WTC11 (cell line): ENCODE data around the gene CELF2. TPM values are rescaled to one million over a fixed set of nuclear protein-coding genes. Genes with fewer than 3 reads are reported as not detected.

Experiments used
- ATF1 ChIP-seq: sonication (generic); formaldehyde crosslinking; IDR thresholded peaks from 2 replicates; pipeline ENCODE4 v1.8.1; 2023; ENCODE audit warnings: mild to moderate bottlenecking, moderate library complexity, missing genetic modification reagents
- CREB1 ChIP-seq: sonication (generic); formaldehyde crosslinking; IDR thresholded peaks from 2 replicates; pipeline ENCODE4 v1.8.0; 2023; ENCODE audit warnings: mild to moderate bottlenecking, missing genetic modification reagents
- ETV6 ChIP-seq: sonication (generic); formaldehyde crosslinking; IDR thresholded peaks from 2 replicates; pipeline ENCODE4 v1.8.1; 2022; ENCODE audit warnings: mild to moderate bottlenecking, missing genetic modification reagents
- FOXP1 ChIP-seq: sonication (generic); formaldehyde crosslinking; IDR thresholded peaks from 2 replicates; pipeline ENCODE4 v1.8.0; 2022; ENCODE audit warnings: missing genetic modification reagents, mild to moderate bottlenecking, moderate library complexity, borderline replicate concordance
- GTF2I ChIP-seq: fragments of 250-450 bp; sonication (Bioruptor Pico); conservative IDR thresholded peaks from 2 replicates; pipeline ENCODE4 v1.4.0; 2021; ENCODE audit warnings: mild to moderate bottlenecking
- JAZF1 ChIP-seq: fragments of 250-450 bp; sonication (Bioruptor Pico); IDR thresholded peaks from 2 replicates; pipeline ENCODE4 v1.9.0; 2021; ENCODE audit warnings: moderate library complexity, mild to moderate bottlenecking, inconsistent platforms
- JUN ChIP-seq: sonication (generic); formaldehyde crosslinking; IDR thresholded peaks from 2 replicates; pipeline ENCODE4 v1.8.0; 2023; ENCODE audit warnings: mild to moderate bottlenecking, missing genetic modification reagents
- NFYB ChIP-seq: sonication (generic); formaldehyde crosslinking; conservative IDR thresholded peaks from 2 replicates; pipeline ENCODE4 v1.8.0; 2022; ENCODE audit warnings: low read depth, missing genetic modification reagents
- NR2C2 ChIP-seq: sonication (generic); formaldehyde crosslinking; IDR thresholded peaks from 2 replicates; pipeline ENCODE4 v1.8.0; 2022; ENCODE audit warnings: mild to moderate bottlenecking, missing genetic modification reagents
- SMAD3 ChIP-seq: sonication (generic); formaldehyde crosslinking; IDR thresholded peaks from 2 replicates; pipeline ENCODE4 v1.8.0; 2022; ENCODE audit warnings: missing genetic modification reagents, mild to moderate bottlenecking, borderline replicate concordance
- TEAD1 ChIP-seq: sonication (generic); formaldehyde crosslinking; IDR thresholded peaks from 2 replicates; pipeline ENCODE4 v1.8.0; 2022; ENCODE audit warnings: mild to moderate bottlenecking, missing genetic modification reagents
- TEAD4 ChIP-seq: sonication (generic); formaldehyde crosslinking; IDR thresholded peaks from 2 replicates; pipeline ENCODE4 v1.8.0; 2022; ENCODE audit warnings: mild to moderate bottlenecking, missing genetic modification reagents
- ZNF219 ChIP-seq: sonication (generic); formaldehyde crosslinking; IDR thresholded peaks from 2 replicates; pipeline ENCODE4 v1.8.0; 2023; ENCODE audit warnings: missing genetic modification reagents, mild to moderate bottlenecking, borderline replicate concordance
- ZNF317 ChIP-seq: sonication (generic); formaldehyde crosslinking; IDR thresholded peaks from 2 replicates; pipeline ENCODE4 v1.8.1; 2023; ENCODE audit warnings: low read depth, mild to moderate bottlenecking, moderate library complexity, missing genetic modification reagents, borderline replicate concordance
- ZNF423 ChIP-seq: fragments of 250-450 bp; sonication (Bioruptor Pico); IDR thresholded peaks from 2 replicates; pipeline ENCODE4 v2.1.2; 2022; ENCODE audit warnings: mild to moderate bottlenecking, moderate library complexity
- total RNA-seq: library from RNA; stranded (reverse); gene quantifications from 3 replicates; pipeline ENCODE4 v1.2.3, GENCODE V29; 2021
- TF ChIP-seq, protein P1 (sequence below): sonication (generic); formaldehyde crosslinking; IDR thresholded peaks from 2 replicates; pipeline ENCODE4 v1.8.0; 2023; ENCODE audit warnings: missing genetic modification reagents, mild to moderate bottlenecking, borderline replicate concordance
- TF ChIP-seq, protein P2 (sequence below): fragments of 200-600 bp; IDR thresholded peaks from 2 replicates; pipeline ENCODE4 v1.8.0; 2022; ENCODE audit warnings: antibody characterized with exemption
- TF ChIP-seq, protein P3 (sequence below): sonication (generic); formaldehyde crosslinking; IDR thresholded peaks from 2 replicates; pipeline ENCODE4 v1.8.1; 2023; ENCODE audit warnings: mild to moderate bottlenecking, missing genetic modification reagents, moderate library complexity
- TF ChIP-seq, protein P4 (sequence below): sonication (generic); formaldehyde crosslinking; IDR thresholded peaks from 2 replicates; pipeline ENCODE4 v1.8.0; 2022; ENCODE audit warnings: missing genetic modification reagents
- TF ChIP-seq, protein P5 (sequence below): sonication (generic); formaldehyde crosslinking; IDR thresholded peaks from 2 replicates; pipeline ENCODE4 v1.8.0; 2022; ENCODE audit warnings: mild to moderate bottlenecking, missing genetic modification reagents
- TF ChIP-seq, protein P6 (sequence below): sonication (generic); formaldehyde crosslinking; conservative IDR thresholded peaks from 2 replicates; pipeline ENCODE4 v1.8.1; 2023; ENCODE audit warnings: mild to moderate bottlenecking, low read depth, missing genetic modification reagents, moderate library complexity
- TF ChIP-seq, protein P7 (sequence below): sonication (generic); formaldehyde crosslinking; IDR thresholded peaks from 2 replicates; pipeline ENCODE4 v1.8.1; 2023; ENCODE audit warnings: mild to moderate bottlenecking, missing genetic modification reagents

CELF2 gene
- total RNA-seq, 1 experiment from 2014 or later = 24.6 TPM

DNA sequence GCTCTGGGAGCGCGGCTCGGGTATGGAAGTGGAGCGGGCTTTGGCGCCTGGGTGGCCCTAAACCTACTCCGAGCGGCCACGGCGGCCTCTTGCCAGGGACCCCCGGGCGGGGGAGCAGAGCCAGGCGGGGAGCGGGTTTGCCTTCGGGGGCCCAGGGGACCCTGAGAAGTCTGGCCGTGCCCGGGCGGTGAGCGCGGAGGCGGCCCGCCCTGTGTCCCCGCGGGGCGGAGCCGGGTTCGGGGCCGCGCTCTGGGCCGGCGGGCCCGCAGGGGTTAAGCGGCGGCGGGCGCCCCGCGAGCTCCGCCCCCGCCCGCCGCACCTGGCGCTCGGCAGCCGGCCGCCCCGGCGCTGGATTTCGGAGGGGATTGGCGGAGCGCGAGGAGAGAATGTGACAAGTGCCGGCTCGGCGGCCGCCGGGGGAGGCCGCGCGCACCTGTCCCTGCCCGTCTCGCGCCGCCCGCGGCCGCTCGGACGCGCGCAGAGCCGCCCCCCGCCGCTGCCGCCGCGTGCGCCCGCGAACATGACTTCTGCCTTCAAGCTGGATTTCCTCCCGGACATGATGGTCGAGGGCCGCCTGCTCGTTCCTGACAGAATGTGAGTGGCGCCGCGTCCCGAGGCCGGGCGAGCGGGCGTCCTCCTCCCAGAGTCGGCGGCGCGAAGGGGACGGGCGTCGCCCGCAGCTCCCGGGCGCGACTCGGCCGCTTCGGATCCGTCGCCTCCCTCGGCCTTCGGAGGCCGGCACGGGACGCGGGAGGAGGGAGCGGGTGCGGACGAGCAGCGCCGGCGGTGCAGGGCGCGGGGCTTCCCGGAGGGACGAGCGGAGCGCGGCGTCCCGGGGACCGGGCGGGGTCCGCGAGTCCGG lies at the start of gene CELF2 (continued):
- TF ChIP-seq, protein P1, sequence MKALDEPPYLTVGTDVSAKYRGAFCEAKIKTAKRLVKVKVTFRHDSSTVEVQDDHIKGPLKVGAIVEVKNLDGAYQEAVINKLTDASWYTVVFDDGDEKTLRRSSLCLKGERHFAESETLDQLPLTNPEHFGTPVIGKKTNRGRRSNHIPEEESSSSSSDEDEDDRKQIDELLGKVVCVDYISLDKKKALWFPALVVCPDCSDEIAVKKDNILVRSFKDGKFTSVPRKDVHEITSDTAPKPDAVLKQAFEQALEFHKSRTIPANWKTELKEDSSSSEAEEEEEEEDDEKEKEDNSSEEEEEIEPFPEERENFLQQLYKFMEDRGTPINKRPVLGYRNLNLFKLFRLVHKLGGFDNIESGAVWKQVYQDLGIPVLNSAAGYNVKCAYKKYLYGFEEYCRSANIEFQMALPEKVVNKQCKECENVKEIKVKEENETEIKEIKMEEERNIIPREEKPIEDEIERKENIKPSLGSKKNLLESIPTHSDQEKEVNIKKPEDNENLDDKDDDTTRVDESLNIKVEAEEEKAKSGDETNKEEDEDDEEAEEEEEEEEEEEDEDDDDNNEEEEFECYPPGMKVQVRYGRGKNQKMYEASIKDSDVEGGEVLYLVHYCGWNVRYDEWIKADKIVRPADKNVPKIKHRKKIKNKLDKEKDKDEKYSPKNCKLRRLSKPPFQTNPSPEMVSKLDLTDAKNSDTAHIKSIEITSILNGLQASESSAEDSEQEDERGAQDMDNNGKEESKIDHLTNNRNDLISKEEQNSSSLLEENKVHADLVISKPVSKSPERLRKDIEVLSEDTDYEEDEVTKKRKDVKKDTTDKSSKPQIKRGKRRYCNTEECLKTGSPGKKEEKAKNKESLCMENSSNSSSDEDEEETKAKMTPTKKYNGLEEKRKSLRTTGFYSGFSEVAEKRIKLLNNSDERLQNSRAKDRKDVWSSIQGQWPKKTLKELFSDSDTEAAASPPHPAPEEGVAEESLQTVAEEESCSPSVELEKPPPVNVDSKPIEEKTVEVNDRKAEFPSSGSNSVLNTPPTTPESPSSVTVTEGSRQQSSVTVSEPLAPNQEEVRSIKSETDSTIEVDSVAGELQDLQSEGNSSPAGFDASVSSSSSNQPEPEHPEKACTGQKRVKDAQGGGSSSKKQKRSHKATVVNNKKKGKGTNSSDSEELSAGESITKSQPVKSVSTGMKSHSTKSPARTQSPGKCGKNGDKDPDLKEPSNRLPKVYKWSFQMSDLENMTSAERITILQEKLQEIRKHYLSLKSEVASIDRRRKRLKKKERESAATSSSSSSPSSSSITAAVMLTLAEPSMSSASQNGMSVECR (CRISPR knock-in tag) = peak; percentile 46; the same call in 1 of the 2 replicates
- TF ChIP-seq, protein P2, sequence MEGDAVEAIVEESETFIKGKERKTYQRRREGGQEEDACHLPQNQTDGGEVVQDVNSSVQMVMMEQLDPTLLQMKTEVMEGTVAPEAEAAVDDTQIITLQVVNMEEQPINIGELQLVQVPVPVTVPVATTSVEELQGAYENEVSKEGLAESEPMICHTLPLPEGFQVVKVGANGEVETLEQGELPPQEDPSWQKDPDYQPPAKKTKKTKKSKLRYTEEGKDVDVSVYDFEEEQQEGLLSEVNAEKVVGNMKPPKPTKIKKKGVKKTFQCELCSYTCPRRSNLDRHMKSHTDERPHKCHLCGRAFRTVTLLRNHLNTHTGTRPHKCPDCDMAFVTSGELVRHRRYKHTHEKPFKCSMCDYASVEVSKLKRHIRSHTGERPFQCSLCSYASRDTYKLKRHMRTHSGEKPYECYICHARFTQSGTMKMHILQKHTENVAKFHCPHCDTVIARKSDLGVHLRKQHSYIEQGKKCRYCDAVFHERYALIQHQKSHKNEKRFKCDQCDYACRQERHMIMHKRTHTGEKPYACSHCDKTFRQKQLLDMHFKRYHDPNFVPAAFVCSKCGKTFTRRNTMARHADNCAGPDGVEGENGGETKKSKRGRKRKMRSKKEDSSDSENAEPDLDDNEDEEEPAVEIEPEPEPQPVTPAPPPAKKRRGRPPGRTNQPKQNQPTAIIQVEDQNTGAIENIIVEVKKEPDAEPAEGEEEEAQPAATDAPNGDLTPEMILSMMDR = no peak
- TF ChIP-seq, protein P3, sequence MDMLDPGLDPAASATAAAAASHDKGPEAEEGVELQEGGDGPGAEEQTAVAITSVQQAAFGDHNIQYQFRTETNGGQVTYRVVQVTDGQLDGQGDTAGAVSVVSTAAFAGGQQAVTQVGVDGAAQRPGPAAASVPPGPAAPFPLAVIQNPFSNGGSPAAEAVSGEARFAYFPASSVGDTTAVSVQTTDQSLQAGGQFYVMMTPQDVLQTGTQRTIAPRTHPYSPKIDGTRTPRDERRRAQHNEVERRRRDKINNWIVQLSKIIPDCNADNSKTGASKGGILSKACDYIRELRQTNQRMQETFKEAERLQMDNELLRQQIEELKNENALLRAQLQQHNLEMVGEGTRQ = 0 out of 2 replicates have a peak, but pooled peaks have one; percentile 19
- no peak for TF ChIP-seq ETV6
- TF ChIP-seq ZNF317 = no peak
- no peak for TF ChIP-seq CREB1 (CRISPR knock-in tag)
- TF ChIP-seq, protein P4, sequence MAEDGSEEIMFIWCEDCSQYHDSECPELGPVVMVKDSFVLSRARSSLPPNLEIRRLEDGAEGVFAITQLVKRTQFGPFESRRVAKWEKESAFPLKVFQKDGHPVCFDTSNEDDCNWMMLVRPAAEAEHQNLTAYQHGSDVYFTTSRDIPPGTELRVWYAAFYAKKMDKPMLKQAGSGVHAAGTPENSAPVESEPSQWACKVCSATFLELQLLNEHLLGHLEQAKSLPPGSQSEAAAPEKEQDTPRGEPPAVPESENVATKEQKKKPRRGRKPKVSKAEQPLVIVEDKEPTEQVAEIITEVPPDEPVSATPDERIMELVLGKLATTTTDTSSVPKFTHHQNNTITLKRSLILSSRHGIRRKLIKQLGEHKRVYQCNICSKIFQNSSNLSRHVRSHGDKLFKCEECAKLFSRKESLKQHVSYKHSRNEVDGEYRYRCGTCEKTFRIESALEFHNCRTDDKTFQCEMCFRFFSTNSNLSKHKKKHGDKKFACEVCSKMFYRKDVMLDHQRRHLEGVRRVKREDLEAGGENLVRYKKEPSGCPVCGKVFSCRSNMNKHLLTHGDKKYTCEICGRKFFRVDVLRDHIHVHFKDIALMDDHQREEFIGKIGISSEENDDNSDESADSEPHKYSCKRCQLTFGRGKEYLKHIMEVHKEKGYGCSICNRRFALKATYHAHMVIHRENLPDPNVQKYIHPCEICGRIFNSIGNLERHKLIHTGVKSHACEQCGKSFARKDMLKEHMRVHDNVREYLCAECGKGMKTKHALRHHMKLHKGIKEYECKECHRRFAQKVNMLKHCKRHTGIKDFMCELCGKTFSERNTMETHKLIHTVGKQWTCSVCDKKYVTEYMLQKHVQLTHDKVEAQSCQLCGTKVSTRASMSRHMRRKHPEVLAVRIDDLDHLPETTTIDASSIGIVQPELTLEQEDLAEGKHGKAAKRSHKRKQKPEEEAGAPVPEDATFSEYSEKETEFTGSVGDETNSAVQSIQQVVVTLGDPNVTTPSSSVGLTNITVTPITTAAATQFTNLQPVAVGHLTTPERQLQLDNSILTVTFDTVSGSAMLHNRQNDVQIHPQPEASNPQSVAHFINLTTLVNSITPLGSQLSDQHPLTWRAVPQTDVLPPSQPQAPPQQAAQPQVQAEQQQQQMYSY = peak; percentile 89
- TF ChIP-seq NFYB (CRISPR knock-in tag) = no peak
- no peak for TF ChIP-seq GTF2I (CRISPR knock-in tag)
- TF ChIP-seq SMAD3 (CRISPR knock-in tag) = no peak
- TF ChIP-seq ZNF423 (CRISPR knock-in tag) = no peak
- TF ChIP-seq FOXP1 (CRISPR knock-in tag) = no peak
- TF ChIP-seq ZNF219 (CRISPR knock-in tag) = no peak
- TF ChIP-seq, protein P5, sequence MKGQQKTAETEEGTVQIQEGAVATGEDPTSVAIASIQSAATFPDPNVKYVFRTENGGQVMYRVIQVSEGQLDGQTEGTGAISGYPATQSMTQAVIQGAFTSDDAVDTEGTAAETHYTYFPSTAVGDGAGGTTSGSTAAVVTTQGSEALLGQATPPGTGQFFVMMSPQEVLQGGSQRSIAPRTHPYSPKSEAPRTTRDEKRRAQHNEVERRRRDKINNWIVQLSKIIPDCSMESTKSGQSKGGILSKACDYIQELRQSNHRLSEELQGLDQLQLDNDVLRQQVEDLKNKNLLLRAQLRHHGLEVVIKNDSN (CRISPR knock-in tag) = no peak
- TF ChIP-seq JAZF1 (CRISPR knock-in tag) = no peak
- TF ChIP-seq NR2C2 = no peak
- TF ChIP-seq, protein P6, sequence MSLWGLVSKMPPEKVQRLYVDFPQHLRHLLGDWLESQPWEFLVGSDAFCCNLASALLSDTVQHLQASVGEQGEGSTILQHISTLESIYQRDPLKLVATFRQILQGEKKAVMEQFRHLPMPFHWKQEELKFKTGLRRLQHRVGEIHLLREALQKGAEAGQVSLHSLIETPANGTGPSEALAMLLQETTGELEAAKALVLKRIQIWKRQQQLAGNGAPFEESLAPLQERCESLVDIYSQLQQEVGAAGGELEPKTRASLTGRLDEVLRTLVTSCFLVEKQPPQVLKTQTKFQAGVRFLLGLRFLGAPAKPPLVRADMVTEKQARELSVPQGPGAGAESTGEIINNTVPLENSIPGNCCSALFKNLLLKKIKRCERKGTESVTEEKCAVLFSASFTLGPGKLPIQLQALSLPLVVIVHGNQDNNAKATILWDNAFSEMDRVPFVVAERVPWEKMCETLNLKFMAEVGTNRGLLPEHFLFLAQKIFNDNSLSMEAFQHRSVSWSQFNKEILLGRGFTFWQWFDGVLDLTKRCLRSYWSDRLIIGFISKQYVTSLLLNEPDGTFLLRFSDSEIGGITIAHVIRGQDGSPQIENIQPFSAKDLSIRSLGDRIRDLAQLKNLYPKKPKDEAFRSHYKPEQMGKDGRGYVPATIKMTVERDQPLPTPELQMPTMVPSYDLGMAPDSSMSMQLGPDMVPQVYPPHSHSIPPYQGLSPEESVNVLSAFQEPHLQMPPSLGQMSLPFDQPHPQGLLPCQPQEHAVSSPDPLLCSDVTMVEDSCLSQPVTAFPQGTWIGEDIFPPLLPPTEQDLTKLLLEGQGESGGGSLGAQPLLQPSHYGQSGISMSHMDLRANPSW = no peak
- TF ChIP-seq TEAD1 (CRISPR knock-in tag) = peak; percentile 42
- TF ChIP-seq, protein P7, sequence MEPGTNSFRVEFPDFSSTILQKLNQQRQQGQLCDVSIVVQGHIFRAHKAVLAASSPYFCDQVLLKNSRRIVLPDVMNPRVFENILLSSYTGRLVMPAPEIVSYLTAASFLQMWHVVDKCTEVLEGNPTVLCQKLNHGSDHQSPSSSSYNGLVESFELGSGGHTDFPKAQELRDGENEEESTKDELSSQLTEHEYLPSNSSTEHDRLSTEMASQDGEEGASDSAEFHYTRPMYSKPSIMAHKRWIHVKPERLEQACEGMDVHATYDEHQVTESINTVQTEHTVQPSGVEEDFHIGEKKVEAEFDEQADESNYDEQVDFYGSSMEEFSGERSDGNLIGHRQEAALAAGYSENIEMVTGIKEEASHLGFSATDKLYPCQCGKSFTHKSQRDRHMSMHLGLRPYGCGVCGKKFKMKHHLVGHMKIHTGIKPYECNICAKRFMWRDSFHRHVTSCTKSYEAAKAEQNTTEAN (CRISPR knock-in tag) = no peak
- no peak for TF ChIP-seq TEAD4
- no peak for TF ChIP-seq ATF1
- no peak for TF ChIP-seq JUN (CRISPR knock-in tag)
